Measurements from ENCODE around the gene PRR3. TPM values are rescaled to one million over a fixed set of nuclear protein-coding genes. Genes with fewer than 3 reads are reported as not detected.
"Not testable (repeated sequence)": the region's sequence is repeated elsewhere in the genome, so short reads cannot be mapped to it uniquely, and the experiment has no call there.

The PRR3 gene
- total RNA-seq, 1 donor from 2014 or later = 25.0 TPM

DNA sequence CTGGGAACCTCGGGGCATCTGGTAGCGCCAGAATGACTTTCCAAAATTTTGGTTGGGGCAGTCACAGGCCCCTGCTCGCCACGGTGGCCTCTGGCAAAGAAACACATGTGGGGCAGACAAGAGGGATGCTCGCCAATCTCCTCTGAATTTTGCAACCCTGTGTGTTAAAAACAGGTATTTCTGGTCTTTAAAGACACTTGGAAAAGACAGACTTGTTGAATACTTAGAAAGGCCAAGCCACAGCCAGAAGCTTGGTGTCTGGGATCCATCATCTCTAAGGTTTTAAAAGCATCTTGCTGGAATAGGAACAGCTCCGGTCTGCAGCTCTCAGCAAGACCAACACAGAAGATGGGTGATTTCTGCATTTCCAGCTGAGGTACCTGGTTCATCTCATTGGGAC, 36.6 kb upstream of the PRR3 start:
- Histone ChIP-seq H3K27me3 (no peaks in the 10 kb centered on the region), H3K9me3 (no peaks in the 10 kb centered on the region), H3K4me1 (peaks cover 0 to 3% of the 10 kb centered on the region in 2 donors), H3K4me3 (no peak overlapping the region), H3K27ac (no peak overlapping the region), H3K36me3 (no peaks in the 10 kb centered on the region)
- no peak for TF ChIP-seq CTCF (IDR thresholded peaks at IDR 0.05)
- intact Hi-C loops (cut with DNase I) = no loop called here
- no peak for DNase-seq (ENCODE audit: low spot score in 2 of 2)

- H3K4me3 ChIP-seq; H3K36me3 ChIP-seq; H3K4me1 ChIP-seq; DNase-seq (ENCODE audit: low spot score in 2 of 2); H3K27me3 ChIP-seq; H3K27ac ChIP-seq; H3K9me3 ChIP-seq; intact Hi-C loops (cut with DNase I): not testable (repeated sequence)
Observed at GRCh38 chr6:30521082-30521481, 36.0 kb upstream of the PRR3 start.

DNA sequence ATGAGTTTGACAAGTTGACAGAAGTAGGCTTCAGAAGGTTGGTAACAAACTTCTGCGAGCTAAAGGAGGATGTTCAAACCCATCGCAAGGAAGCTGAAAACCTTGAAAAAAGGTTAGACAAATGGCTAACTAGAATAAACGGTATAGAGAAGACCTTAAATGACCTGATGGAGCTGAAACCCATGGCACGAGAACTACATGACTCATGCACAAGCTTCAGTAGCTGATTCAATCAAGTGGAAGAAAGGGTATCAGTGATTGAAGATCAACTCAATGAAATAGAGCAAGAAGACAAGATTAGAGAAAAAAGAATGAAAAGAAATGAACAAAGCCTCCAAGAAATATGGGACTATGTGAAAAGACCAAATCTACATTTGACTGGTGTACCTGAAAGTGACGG, 35.1 kb upstream of the PRR3 start:
- H3K9me3 ChIP-seq; intact Hi-C loops (cut with DNase I); H3K36me3 ChIP-seq; H3K4me3 ChIP-seq; H3K4me1 ChIP-seq; DNase-seq (ENCODE audit: low spot score in 2 of 2); H3K27ac ChIP-seq; H3K27me3 ChIP-seq: not testable (repeated sequence)

GRCh38 chr6:30526444-30526843, 30.7 kb upstream of the PRR3 start:
- H3K9me3 ChIP-seq; intact Hi-C loops (cut with DNase I); H3K4me3 ChIP-seq; H3K4me1 ChIP-seq; H3K27ac ChIP-seq; H3K27me3 ChIP-seq; H3K36me3 ChIP-seq: not testable (repeated sequence)
- DNase-seq (ENCODE audit: low spot score in 2 of 2) = peak in 1 of 2 donors; percentile 8

GRCh38 chr6:30529349-30529875, 27.7 kb upstream of the PRR3 start:
- peak in 1 of 2 donors; percentile 53 for DNase-seq (ENCODE audit: low spot score in 2 of 2)
- H3K9me3 ChIP-seq; H3K27me3 ChIP-seq; H3K4me3 ChIP-seq; H3K36me3 ChIP-seq; intact Hi-C loops (cut with DNase I); H3K27ac ChIP-seq; H3K4me1 ChIP-seq: not testable (repeated sequence)

DNA sequence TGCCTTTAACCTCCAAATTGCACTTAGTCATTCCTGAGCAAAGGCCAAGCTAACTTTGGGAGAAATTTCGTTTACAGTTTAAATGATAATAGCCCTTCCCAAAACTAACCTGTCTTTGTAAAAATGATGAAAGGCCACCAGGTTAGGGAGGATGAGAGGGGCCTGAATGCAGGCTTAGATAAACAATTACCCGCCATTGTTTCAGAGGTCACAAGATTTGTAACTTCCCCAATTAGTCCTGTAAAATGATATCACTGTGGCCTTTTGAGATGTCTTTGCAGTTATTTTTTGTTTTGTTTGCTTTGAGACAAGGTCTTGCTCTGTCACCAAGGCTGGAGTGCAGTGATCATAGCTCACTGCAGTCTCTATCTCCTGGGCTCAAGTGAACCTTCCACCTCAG, 27.1 kb upstream of the PRR3 start:
- no peak for TF ChIP-seq CTCF (IDR thresholded peaks at IDR 0.05)
- no peaks in the 10 kb centered on the region for H3K4me1 ChIP-seq
- intact Hi-C loops (cut with DNase I) = no loop called here
- no peaks in the 10 kb centered on the region for H3K27me3 ChIP-seq
- H3K9me3 ChIP-seq = no peaks in the 10 kb centered on the region
- H3K27ac ChIP-seq = no peak overlapping the region
- no peak overlapping the region for H3K4me3 ChIP-seq
- no peak for DNase-seq (ENCODE audit: low spot score in 2 of 2)
- H3K36me3 ChIP-seq = no peaks in the 10 kb centered on the region

DNA sequence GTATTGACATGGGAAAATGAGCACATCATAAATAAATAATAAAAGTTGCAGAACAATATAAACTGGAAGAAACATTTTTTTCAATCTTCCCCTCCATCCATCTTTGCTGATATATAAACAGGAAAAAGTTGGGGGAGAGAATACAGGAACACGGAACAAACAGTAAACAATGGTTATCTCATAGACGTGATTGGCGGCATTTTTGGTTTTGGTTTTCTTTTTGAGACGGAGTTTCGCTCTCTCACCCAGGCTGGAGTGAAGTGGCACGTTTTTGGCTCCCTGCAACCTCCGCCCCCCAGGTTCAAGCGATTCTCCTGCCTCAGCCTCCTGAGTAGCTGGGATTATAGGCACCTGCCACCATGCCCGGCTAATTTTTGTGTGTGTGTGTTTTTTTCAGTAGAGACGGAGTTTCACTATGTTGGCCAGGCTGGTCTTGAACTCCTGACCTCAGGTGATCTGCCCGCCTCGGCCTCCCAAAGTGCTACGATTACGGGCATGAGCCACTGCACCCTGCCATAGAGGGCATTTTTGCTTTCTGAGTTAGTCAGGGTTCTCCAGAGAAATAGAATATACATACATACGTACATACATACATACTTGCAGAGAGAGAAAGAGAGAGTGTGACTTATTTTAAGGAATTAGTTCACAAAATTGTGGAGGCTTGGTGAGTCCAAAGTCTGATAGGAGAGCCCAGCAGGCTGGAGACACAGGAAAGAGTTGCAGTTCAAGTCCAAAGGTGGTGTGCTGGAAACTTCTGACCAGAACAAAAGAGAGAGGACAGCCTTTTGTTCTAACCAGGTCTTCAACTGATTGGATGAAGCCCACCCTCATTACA, 23.4 kb upstream of the PRR3 start:
- H3K36me3 ChIP-seq = no peaks in the 10 kb centered on the region
- no peaks in the 10 kb centered on the region for H3K9me3 ChIP-seq
- no peak for TF ChIP-seq CTCF (IDR thresholded peaks at IDR 0.05)
- DNase-seq (ENCODE audit: low spot score in 2 of 2) = peak in 1 of 2 donors; percentile 33
- H3K4me1 ChIP-seq = no peaks in the 10 kb centered on the region
- H3K4me3 ChIP-seq = no peak overlapping the region
- intact Hi-C loops (cut with DNase I) = no loop called here
- H3K27me3 ChIP-seq = no peaks in the 10 kb centered on the region
- no peak overlapping the region for H3K27ac ChIP-seq
